Measurements from ENCODE around the gene KLHL9. TPM values are rescaled to one million over a fixed set of nuclear protein-coding genes. Genes with fewer than 3 reads are reported as not detected.
A peak's percentile ranks its signal among the peaks of the same experiment; 100 is the strongest.

Gene KLHL9
- total RNA-seq, 2 experiments from 2014 or later: 11.9 to 12.0 TPM

GRCh38 chr9:21331676-21332402 lies 3.4 kb downstream of the KLHL9 start:
- peaks cover 11% of the 10 kb centered on the region for H3K36me3 ChIP-seq (ENCODE audit: insufficient read depth, low read length)
- CTCF ChIA-PET: interaction anchor here (0.8 to 3.9 kb wide), 3 partner anchors 10 to 71 kb away, joined by 3 to 20 read pairs (median 3); no protein-coding TSS in a partner anchor
- Mint-ChIP-seq H3K27ac (peak overlapping the region; percentile 96), H3K9me3 (peaks cover 2% of the 10 kb centered on the region), H3K4me3 (peak overlapping the region; percentile 94), H3K36me3 (ENCODE audit: low read depth) (peaks cover 62% of the 10 kb centered on the region), H3K27me3 (no peaks in the 10 kb centered on the region), H3K4me1 (ENCODE audit: low read depth) (peaks cover 95% of the 10 kb centered on the region)
- no peak for DNase-seq
- no peak for ATAC-seq (ENCODE audit: poor library complexity)
- H3K4me1 ChIP-seq (ENCODE audit: insufficient read depth, low read length): peaks cover 27% of the 10 kb centered on the region
- TF ChIP-seq CTCF (IDR thresholded peaks at IDR 0.05): no peak
- no peaks in the 10 kb centered on the region for H3K27me3 ChIP-seq (ENCODE audit: control insufficient read depth in 1 of 2, insufficient read depth in 2 of 2, low read length in 2 of 2)
- POLR2A ChIA-PET: no interaction called here
- H3K27ac ChIP-seq (ENCODE audit: low read depth in 1 of 2, low read length in 2 of 2): no peak overlapping the region
- H3K4me3 ChIP-seq (ENCODE audit: low read length): no peak overlapping the region
- intact Hi-C loops (cut with DNase I, micrococcal nuclease): loop anchor here (5.0 to 10.0 kb wide), 3 partner anchors 223 to 470 kb away; partner anchors contain the start of gene MTAP (in 1 of the 2)
- no peaks in the 10 kb centered on the region for H3K9me3 ChIP-seq (ENCODE audit: control insufficient read depth in 1 of 2, insufficient read depth in 1 of 2, low read length in 2 of 2)

GRCh38 chr9:21326526-21327139 lies 8.6 kb downstream of the KLHL9 start:
- peaks cover 70% of the 10 kb centered on the region for H3K4me1 Mint-ChIP-seq (ENCODE audit: low read depth)
- peak; percentile 79 for TF ChIP-seq CTCF (IDR thresholded peaks at IDR 0.05)
- intact Hi-C loops (cut with DNase I, micrococcal nuclease): loop anchor here (1.0 to 10.0 kb wide), 6 partner anchors 70 to 708 kb away; no protein-coding TSS in a partner anchor
- H3K36me3 ChIP-seq (ENCODE audit: insufficient read depth, low read length): peaks cover 21% of the 10 kb centered on the region
- ChIA-PET CTCF (interaction anchor here (0.6 to 2.8 kb wide), 21 partner anchors 8 to 462 kb away, joined by 3 to 34 read pairs (median 4); partner anchors contain the start of gene KLHL9), POLR2A (interaction anchor here (0.6 to 1.6 kb wide), 5 partner anchors 9 to 128 kb away, joined by 3 to 17 read pairs (median 4); partner anchors contain the start of gene KLHL9)
- peaks cover 6% of the 10 kb centered on the region for H3K4me1 ChIP-seq (ENCODE audit: insufficient read depth, low read length)
- H3K27ac Mint-ChIP-seq: peak overlapping the region; percentile 7
- H3K9me3 Mint-ChIP-seq: no peaks in the 10 kb centered on the region
- peaks cover 57% of the 10 kb centered on the region for H3K36me3 Mint-ChIP-seq (ENCODE audit: low read depth)
- H3K27me3 Mint-ChIP-seq: no peaks in the 10 kb centered on the region
- H3K9me3 ChIP-seq (ENCODE audit: control insufficient read depth in 1 of 2, insufficient read depth in 1 of 2, low read length in 2 of 2): no peaks in the 10 kb centered on the region
- H3K27me3 ChIP-seq (ENCODE audit: control insufficient read depth in 1 of 2, insufficient read depth in 2 of 2, low read length in 2 of 2): no peaks in the 10 kb centered on the region
- H3K27ac ChIP-seq (ENCODE audit: low read depth in 1 of 2, low read length in 2 of 2): no peak overlapping the region
- ATAC-seq (ENCODE audit: poor library complexity) (peak; percentile 91), DNase-seq (peak in 3 of 14 experiments; percentile 76 to 77 (median 76))
- no peak overlapping the region for H3K4me3 ChIP-seq (ENCODE audit: low read length)
- peak overlapping the region; percentile 60 for H3K4me3 Mint-ChIP-seq

- peak overlapping the region; percentile 0 for H3K27ac Mint-ChIP-seq
- no peaks in the 10 kb centered on the region for H3K27me3 ChIP-seq (ENCODE audit: control insufficient read depth in 1 of 2, insufficient read depth in 2 of 2, low read length in 2 of 2)
- no peaks in the 10 kb centered on the region for H3K9me3 ChIP-seq (ENCODE audit: control insufficient read depth in 1 of 2, insufficient read depth in 1 of 2, low read length in 2 of 2)
- peaks cover 23% of the 10 kb centered on the region for H3K36me3 ChIP-seq (ENCODE audit: insufficient read depth, low read length)
- DNase-seq (no peak), ATAC-seq (ENCODE audit: poor library complexity) (no peak)
- no peak overlapping the region for H3K4me3 ChIP-seq (ENCODE audit: low read length)
- H3K9me3 Mint-ChIP-seq: no peaks in the 10 kb centered on the region
- ChIA-PET POLR2A (no interaction called here), CTCF (interaction anchor here (1.6 to 2.8 kb wide), 2 partner anchors 72 to 131 kb away, joined by 4 to 8 read pairs; no protein-coding TSS in a partner anchor)
- H3K4me3 Mint-ChIP-seq: no peak overlapping the region
- no peak overlapping the region for H3K27ac ChIP-seq (ENCODE audit: low read depth in 1 of 2, low read length in 2 of 2)
- H3K4me1 ChIP-seq (ENCODE audit: insufficient read depth, low read length): no peaks in the 10 kb centered on the region
- H3K36me3 Mint-ChIP-seq (ENCODE audit: low read depth): peaks cover 54% of the 10 kb centered on the region
- TF ChIP-seq CTCF (IDR thresholded peaks at IDR 0.05): no peak
- peaks cover 46% of the 10 kb centered on the region for H3K4me1 Mint-ChIP-seq (ENCODE audit: low read depth)
- no peaks in the 10 kb centered on the region for H3K27me3 Mint-ChIP-seq
- intact Hi-C loops (cut with DNase I, micrococcal nuclease): loop anchor here (5.0 to 10.0 kb wide), 4 partner anchors 128 to 711 kb away; no protein-coding TSS in a partner anchor
These were observed 11.2 kb downstream of the KLHL9 start for GRCh38 chr9:21324047-21324446.
